ENCODE data around the gene TMEM259. TPM values are rescaled to one million over a fixed set of nuclear protein-coding genes. Genes with fewer than 3 reads are reported as not detected.

TMEM259 gene
- total RNA-seq, 2 experiments from 2014 or later, result 172 to 212 TPM

GRCh38 chr19:995051-995827 lies 25.7 kb downstream of the TMEM259 start:
- Mint-ChIP-seq H3K4me3 (no peak overlapping the region), H3K9me3 (ENCODE audit: low read depth) (no peaks in the 10 kb centered on the region), H3K36me3 (peaks cover 8% of the 10 kb centered on the region), H3K27me3 (peaks cover 32% of the 10 kb centered on the region), H3K27ac (no peak overlapping the region), H3K4me1 (peaks cover 15% of the 10 kb centered on the region)
- CTCF ChIA-PET, result interaction anchor here (2.1 to 4.7 kb wide), 2 partner anchors 10 to 73 kb away, joined by 8 to 23 read pairs; partner anchors contain the start of gene WDR18
- DNase-seq, result no peak
- ATAC-seq, result no peak

- CTCF ChIA-PET, result no interaction called here
- Mint-ChIP-seq H3K27me3 (peaks cover 28% of the 10 kb centered on the region), H3K36me3 (peaks cover 8% of the 10 kb centered on the region), H3K9me3 (ENCODE audit: low read depth) (no peaks in the 10 kb centered on the region), H3K4me3 (no peak overlapping the region), H3K4me1 (peaks cover 19% of the 10 kb centered on the region), H3K27ac (no peak overlapping the region)
- ATAC-seq, result no peak
- DNase-seq, result no peak
These were observed 26.4 kb downstream of the TMEM259 start for GRCh38 chr19:994516-994915.

GRCh38 chr19:993831-994393 lies 27.0 kb downstream of the TMEM259 start:
- H3K4me1 Mint-ChIP-seq, result peaks cover 22% of the 10 kb centered on the region
- ATAC-seq (no peak), DNase-seq (no peak)
- H3K9me3 Mint-ChIP-seq (ENCODE audit: low read depth), result no peaks in the 10 kb centered on the region
- H3K36me3 Mint-ChIP-seq, result peaks cover 8% of the 10 kb centered on the region
- CTCF ChIA-PET, result no interaction called here
- H3K27ac Mint-ChIP-seq, result no peak overlapping the region
- no peak overlapping the region for H3K4me3 Mint-ChIP-seq
- H3K27me3 Mint-ChIP-seq, result peaks cover 22% of the 10 kb centered on the region

- H3K9me3 Mint-ChIP-seq (ENCODE audit: low read depth), result no peaks in the 10 kb centered on the region
- H3K4me3 Mint-ChIP-seq, result no peak overlapping the region
- peaks cover 8% of the 10 kb centered on the region for H3K36me3 Mint-ChIP-seq
- CTCF ChIA-PET, result no interaction called here
- H3K27ac Mint-ChIP-seq, result no peak overlapping the region
- ATAC-seq (no peak), DNase-seq (no peak)
- H3K4me1 Mint-ChIP-seq, result peaks cover 27% of the 10 kb centered on the region
- H3K27me3 Mint-ChIP-seq, result peaks cover 19% of the 10 kb centered on the region
These were observed 27.5 kb downstream of the TMEM259 start for GRCh38 chr19:993361-993830.

GRCh38 chr19:992670-993055 lies 28.3 kb downstream of the TMEM259 start:
- CTCF ChIA-PET, result no interaction called here
- peaks cover 31% of the 10 kb centered on the region for H3K4me1 Mint-ChIP-seq
- H3K27ac Mint-ChIP-seq, result no peak overlapping the region
- H3K36me3 Mint-ChIP-seq, result peaks cover 11% of the 10 kb centered on the region
- peaks cover 12% of the 10 kb centered on the region for H3K27me3 Mint-ChIP-seq
- ATAC-seq (no peak), DNase-seq (no peak)
- no peaks in the 10 kb centered on the region for H3K9me3 Mint-ChIP-seq (ENCODE audit: low read depth)
- H3K4me3 Mint-ChIP-seq, result no peak overlapping the region

GRCh38 chr19:991932-992669 lies 28.8 kb downstream of the TMEM259 start:
- CTCF ChIA-PET, result interaction anchor here (0.7 kb wide), 1 partner anchor 70 kb away, joined by 3 read pairs; no protein-coding TSS in a partner anchor
- ATAC-seq, result no peak
- Mint-ChIP-seq H3K4me1 (peaks cover 30% of the 10 kb centered on the region), H3K27me3 (peaks cover 9% of the 10 kb centered on the region), H3K36me3 (peaks cover 12% of the 10 kb centered on the region), H3K27ac (no peak overlapping the region), H3K4me3 (no peak overlapping the region), H3K9me3 (ENCODE audit: low read depth) (no peaks in the 10 kb centered on the region)
- no peak for DNase-seq

GRCh38 chr19:991174-991931 lies 29.6 kb downstream of the TMEM259 start:
- Mint-ChIP-seq H3K27ac (no peak overlapping the region), H3K36me3 (peaks cover 12% of the 10 kb centered on the region), H3K9me3 (ENCODE audit: low read depth) (no peaks in the 10 kb centered on the region), H3K4me1 (peaks cover 25% of the 10 kb centered on the region), H3K4me3 (no peak overlapping the region), H3K27me3 (peaks cover 2% of the 10 kb centered on the region)
- ATAC-seq (peak; percentile 63), DNase-seq (peak; percentile 76)
- CTCF ChIA-PET, result no interaction called here

- Mint-ChIP-seq H3K4me3 (no peak overlapping the region), H3K9me3 (ENCODE audit: low read depth) (no peaks in the 10 kb centered on the region), H3K27me3 (no peaks in the 10 kb centered on the region), H3K36me3 (peaks cover 12% of the 10 kb centered on the region), H3K4me1 (peaks cover 21% of the 10 kb centered on the region), H3K27ac (no peak overlapping the region)
- no peak for DNase-seq
- CTCF ChIA-PET, result no interaction called here
- no peak for ATAC-seq
These were observed 30.2 kb downstream of the TMEM259 start for GRCh38 chr19:990746-991145.

- no peaks in the 10 kb centered on the region for H3K9me3 Mint-ChIP-seq (ENCODE audit: low read depth)
- H3K36me3 Mint-ChIP-seq, result peaks cover 12% of the 10 kb centered on the region
- ATAC-seq, result no peak
- no peak overlapping the region for H3K27ac Mint-ChIP-seq
- CTCF ChIA-PET, result no interaction called here
- H3K27me3 Mint-ChIP-seq, result no peaks in the 10 kb centered on the region
- H3K4me3 Mint-ChIP-seq, result no peak overlapping the region
- peaks cover 21% of the 10 kb centered on the region for H3K4me1 Mint-ChIP-seq
- DNase-seq, result no peak
These were observed 30.8 kb downstream of the TMEM259 start for GRCh38 chr19:990119-990571.

- CTCF ChIA-PET, result interaction anchor here (1.8 kb wide), 1 partner anchor 9 kb away, joined by 6 read pairs; no protein-coding TSS in a partner anchor
- ATAC-seq (no peak), DNase-seq (no peak)
- H3K27ac Mint-ChIP-seq, result peak overlapping the region; percentile 56
- H3K36me3 Mint-ChIP-seq, result peaks cover 12% of the 10 kb centered on the region
- H3K27me3 Mint-ChIP-seq, result no peaks in the 10 kb centered on the region
- no peaks in the 10 kb centered on the region for H3K9me3 Mint-ChIP-seq (ENCODE audit: low read depth)
- H3K4me3 Mint-ChIP-seq, result no peak overlapping the region
- peaks cover 27% of the 10 kb centered on the region for H3K4me1 Mint-ChIP-seq
These were observed 31.4 kb downstream of the TMEM259 start for GRCh38 chr19:989381-990081.

GRCh38 chr19:988510-988909 lies 32.4 kb downstream of the TMEM259 start:
- H3K4me3 Mint-ChIP-seq, result no peak overlapping the region
- CTCF ChIA-PET, result interaction anchor here (1.6 to 1.8 kb wide), 2 partner anchors 9 to 10 kb away, joined by 6 to 7 read pairs; no protein-coding TSS in a partner anchor
- H3K36me3 Mint-ChIP-seq, result peaks cover 12% of the 10 kb centered on the region
- peak overlapping the region; percentile 58 for H3K27ac Mint-ChIP-seq
- DNase-seq (no peak), ATAC-seq (no peak)
- H3K27me3 Mint-ChIP-seq, result no peaks in the 10 kb centered on the region
- H3K4me1 Mint-ChIP-seq, result peaks cover 28% of the 10 kb centered on the region
- H3K9me3 Mint-ChIP-seq (ENCODE audit: low read depth), result no peaks in the 10 kb centered on the region

- H3K4me3 Mint-ChIP-seq, result no peak overlapping the region
- H3K27me3 Mint-ChIP-seq, result no peaks in the 10 kb centered on the region
- ATAC-seq (no peak), DNase-seq (no peak)
- H3K36me3 Mint-ChIP-seq, result peaks cover 12% of the 10 kb centered on the region
- peak overlapping the region; percentile 37 for H3K27ac Mint-ChIP-seq
- CTCF ChIA-PET, result interaction anchor here (0.8 to 1.8 kb wide), 3 partner anchors 9 to 16 kb away, joined by 4 to 7 read pairs (median 6); no protein-coding TSS in a partner anchor
- H3K9me3 Mint-ChIP-seq (ENCODE audit: low read depth), result no peaks in the 10 kb centered on the region
- H3K4me1 Mint-ChIP-seq, result peaks cover 30% of the 10 kb centered on the region
These were observed 32.8 kb downstream of the TMEM259 start for GRCh38 chr19:988081-988480.
